ENCODE measurements around the gene AMER1.

The AMER1 gene

DNA sequence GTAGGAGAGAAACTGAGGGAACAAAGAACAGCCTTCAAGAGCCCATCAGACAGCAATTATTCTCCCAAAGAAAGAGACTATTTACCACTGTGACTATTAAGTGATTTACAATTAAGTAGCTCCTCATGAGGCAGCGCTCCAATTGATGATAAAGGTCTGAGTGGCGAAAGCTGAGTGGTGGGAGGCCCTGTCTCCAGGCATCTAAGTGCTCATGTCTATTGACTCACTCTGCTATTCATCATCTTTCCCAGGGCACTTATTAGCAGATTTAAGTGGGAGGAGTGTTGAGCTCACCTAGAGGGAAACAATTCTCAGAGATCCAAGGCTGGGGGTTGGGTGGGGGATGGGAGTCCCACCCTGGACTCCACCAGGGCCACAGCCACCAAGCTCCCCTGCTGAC, 23.3 kb downstream of the AMER1 start:
- no peak for DNase-seq

DNA sequence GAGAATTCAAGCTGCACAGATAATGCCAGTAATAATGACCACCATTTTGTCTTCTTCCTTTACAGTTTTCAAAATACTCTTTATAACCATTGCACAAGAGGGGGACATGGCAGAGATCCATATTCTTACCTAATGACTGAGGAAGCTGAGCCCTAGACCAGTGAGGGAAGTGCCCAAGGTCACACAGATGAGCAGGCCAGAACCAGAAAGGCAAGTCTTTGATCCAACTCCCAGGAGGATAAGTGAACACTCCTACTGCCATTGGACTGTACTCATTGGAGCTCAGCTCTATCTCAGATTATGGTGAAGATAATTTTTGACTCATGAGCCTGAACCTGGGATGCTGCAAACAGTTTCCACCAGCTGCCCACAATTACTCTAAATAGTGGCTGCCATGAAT, 28.6 kb downstream of the AMER1 start:
- DNase-seq, result no peak

DNA sequence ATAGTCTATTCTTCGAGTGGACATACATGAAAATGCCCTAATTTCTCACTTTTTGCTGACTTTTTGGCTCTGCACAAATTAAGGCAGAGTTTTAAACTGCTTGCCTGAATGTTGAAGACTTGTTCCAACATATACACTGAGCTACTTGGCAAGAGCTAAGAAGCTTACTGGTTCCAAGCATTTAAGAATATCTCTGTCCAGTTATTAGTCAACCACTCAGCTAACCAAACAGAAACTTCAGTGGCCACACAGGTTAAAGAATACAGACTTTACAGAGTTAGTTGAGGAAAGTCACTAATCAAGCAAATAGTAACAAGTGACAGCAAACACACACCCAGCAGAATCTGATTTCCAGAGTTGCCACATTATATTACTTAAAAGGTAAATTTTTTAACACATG, 35.5 kb downstream of the AMER1 start:
- no peak for DNase-seq

GRCh38 chrX:64152857-64153256, 52.7 kb downstream of the AMER1 start:
- DNase-seq, result no peak

DNA sequence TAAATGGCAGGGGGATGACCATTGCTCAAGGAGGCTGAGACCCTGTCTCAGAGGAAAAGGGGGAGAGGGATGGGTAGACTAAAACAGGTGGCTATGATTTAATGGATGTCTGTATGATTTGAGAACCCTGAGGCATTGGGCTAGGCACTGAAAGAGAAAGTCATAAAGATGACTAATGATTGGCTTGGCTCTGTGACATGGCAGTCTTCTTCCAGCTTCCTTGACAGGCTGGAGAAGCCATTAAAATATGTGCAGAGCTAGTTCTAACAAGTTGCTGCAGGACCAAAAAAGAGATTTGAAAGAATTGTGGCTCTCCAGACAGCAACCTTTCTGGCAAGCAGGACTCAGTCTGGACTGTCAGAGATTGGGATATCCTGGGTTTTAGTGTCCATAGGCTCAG, 53.6 kb downstream of the AMER1 start:
- DNase-seq, result no peak

- DNase-seq, result no peak
These were observed 54.7 kb downstream of the AMER1 start for GRCh38 chrX:64150775-64151174.

All from suppressor macrophage treated with lipopolysaccharide for 1 hour (primary cell).